T-cell (primary cell): ENCODE data around the gene TNRC6B. TPM values are rescaled to one million over a fixed set of nuclear protein-coding genes. Genes with fewer than 3 reads are reported as not detected.

Experiments
- ATAC-seq, 4 experiments: fragments of 200-7000 bp in 3 of 4; fragments of 150-1000 bp in 1 of 4; cut with Tn5 transposase; replicated peaks in 1 of 4; 1 replicate in 3 of 4; 2 replicates in 1 of 4; pipeline ENCODE4 v1.10.0; 2021; ENCODE audit warnings: moderate library complexity in 3 of 4, mild to moderate bottlenecking in 2 of 4, moderate number of reproducible peaks in 1 of 4
- CTCF ChIA-PET, 2 donors: fragments of 300-600 bp; sonication (Branson Sonifier 250); formaldehyde crosslinking; loops; one replicate each; lab custom pipeline; 2022; ENCODE audit warnings: antibody characterized with exemption in 2 of 2; lab: Charles Lee
- POLR2A ChIA-PET, 2 donors: fragments of 300-600 bp; sonication (Branson Sonifier 250); formaldehyde crosslinking; loops; one replicate each; lab custom pipeline; 2022; ENCODE audit warnings: antibody characterized with exemption in 2 of 2; lab: Charles Lee
- DNase-seq, 35 experiments: peaks; one replicate each; pipeline versions ENCODE4 v3.0.0 to v3.0.0-alpha.2; 2013 to 2023
- H3K27ac ChIP-seq: one replicate; pipeline ENCODE4 v1.5.1; 2013; ENCODE audit warnings: low read length
- H3K27me3 ChIP-seq, 2 experiments: replicated peaks in 1 of 2; 1 replicate in 1 of 2; 2 replicates in 1 of 2; pipeline versions ENCODE4 v1.6.1 to v1.7.0; 2013; ENCODE audit warnings: low read length in 1 of 2, mixed read lengths in 1 of 2; ENCODE audit not compliant: control insufficient read depth in 2 of 2, insufficient read depth in 2 of 2; ENCODE audit errors: extremely low read depth in 1 of 2
- H3K36me3 ChIP-seq, 2 donors: 1 replicate in 1 of 2; 2 replicates in 1 of 2; pipeline versions ENCODE4 v1.6.1 to v1.7.0; 2013; ENCODE audit warnings: low read length in 1 of 2; ENCODE audit not compliant: control insufficient read depth in 2 of 2, insufficient read depth in 1 of 2; ENCODE audit errors: extremely low read depth in 1 of 2
- H3K4me1 ChIP-seq, 2 experiments: 1 replicate in 1 of 2; 2 replicates in 1 of 2; pipeline versions ENCODE4 v1.6.1 to v1.7.0; 2013; ENCODE audit warnings: low read length in 2 of 2, mixed read lengths in 1 of 2; ENCODE audit not compliant: insufficient read depth in 2 of 2, control insufficient read depth in 1 of 2; ENCODE audit errors: extremely low read depth in 1 of 2
- H3K4me3 ChIP-seq, 2 donors: 1 replicate in 1 of 2; 2 replicates in 1 of 2; pipeline versions ENCODE4 v1.5.1 to v1.7.0; 2013; ENCODE audit warnings: mild to moderate bottlenecking in 2 of 2, low read length in 1 of 2, moderate library complexity in 1 of 2; ENCODE audit not compliant: control insufficient read depth in 1 of 2; ENCODE audit errors: extremely low read depth in 1 of 2
- H3K9me3 ChIP-seq: 2 replicates; pipeline ENCODE4 v1.7.0; 2013
- H3K27ac Mint-ChIP-seq, 2 donors: one replicate each; pipeline ENCODE4 v1.8.0; 2020 to 2021; ENCODE audit warnings: mild to moderate bottlenecking in 2 of 2, mixed read lengths in 2 of 2
- H3K27me3 Mint-ChIP-seq, 2 donors: one replicate each; pipeline ENCODE4 v1.8.0; 2021 to 2022; ENCODE audit warnings: mixed read lengths in 2 of 2
- H3K36me3 Mint-ChIP-seq: one replicate; pipeline ENCODE4 v1.8.0; 2021; ENCODE audit warnings: mixed read lengths
- H3K4me1 Mint-ChIP-seq, 3 donors: one replicate each; pipeline ENCODE4 v1.8.0; 2020 to 2022; ENCODE audit warnings: mixed read lengths in 3 of 3, mild to moderate bottlenecking in 1 of 3
- H3K4me3 Mint-ChIP-seq, 3 donors: one replicate each; pipeline ENCODE4 v1.8.0; 2020 to 2022; ENCODE audit warnings: mild to moderate bottlenecking in 3 of 3, mixed read lengths in 3 of 3, moderate library complexity in 3 of 3
- H3K9me3 Mint-ChIP-seq, 3 donors: one replicate each; pipeline ENCODE4 v1.8.0; 2020 to 2022; ENCODE audit warnings: mixed read lengths in 3 of 3
- WGBS: methylation state at CpG from one replicate; pipeline ENCODE4 v1.1.5; 2013; ENCODE audit warnings: missing lambda C conversion rate; ENCODE audit not compliant: insufficient coverage; 5-methylcytosine and 5-hydroxymethylcytosine counted together
- total RNA-seq, 35 experiments: library from RNA in 6 of 35; stranded (reverse) in 6 of 35; fragments of 120-200 nt in 1 of 35; gene quantifications; one replicate each; pipeline versions ENCODE4 v1.2.1 to v1.2.4 and lab custom pipeline; 2013 to 2026

Gene TNRC6B
- total RNA-seq, 5 donors from 2014 or later (not counting 1 experiment from before 2014, with no cell fraction given): 122 to 173 (median 143) TPM

- Histone ChIP-seq H3K27ac (peak overlapping the region; percentile 87), H3K36me3 (peaks cover 0 to 39% of the 10 kb centered on the region in 2 donors), H3K4me3 (no peak overlapping the region), H3K9me3 (no peaks in the 10 kb centered on the region), H3K27me3 (no peaks in the 10 kb centered on the region), H3K4me1 (peaks cover 49 to 66% of the 10 kb centered on the region in 2 experiments)
- Mint-ChIP-seq H3K9me3 (no peaks in the 10 kb centered on the region), H3K4me1 (peaks cover 88 to 96% (median 89%) of the 10 kb centered on the region in 3 donors), H3K27ac (peak overlapping the region; percentile 90 to 93), H3K36me3 (peaks cover 44% of the 10 kb centered on the region), H3K27me3 (no peaks in the 10 kb centered on the region), H3K4me3 (peak overlapping the region; percentile 68 to 74 (median 72))
- POLR2A ChIA-PET: interaction anchor here in 1 of 2 donors (0.6 to 1.0 kb wide), 3 partner anchors 11 to 153 kb away, joined by 3 read pairs; no protein-coding TSS in a partner anchor
- DNase-seq (peak; percentile 39 to 91 (median 71)), ATAC-seq (peak; percentile 78 to 87 (median 84))
- 0% methylated on average over 3 of the region's 19 CpGs for WGBS
- CTCF ChIA-PET: interaction anchor here in 1 of 2 donors (0.6 to 4.0 kb wide), 3 partner anchors 11 to 183 kb away, joined by 3 to 24 read pairs (median 7); no protein-coding TSS in a partner anchor
These were observed 147.0 kb downstream of the TNRC6B start for GRCh38 chr22:40324468-40325305.

- H3K36me3 ChIP-seq: peaks cover 0 to 35% of the 10 kb centered on the region in 2 donors
- ATAC-seq: peak; percentile 50 to 61 (median 54)
- peaks cover 47% of the 10 kb centered on the region for H3K36me3 Mint-ChIP-seq
These were observed 147.6 kb downstream of the TNRC6B start for GRCh38 chr22:40325315-40325714.

GRCh38 chr22:40326905-40327735, 149.4 kb downstream of the TNRC6B start:
- ChIA-PET POLR2A (interaction anchor here (0.6 to 1.2 kb wide), 5 partner anchors 8 to 624 kb away, joined by 3 to 6 read pairs (median 4); partner anchors contain the start of gene RBX1 (in 1 of the 2)), CTCF (interaction anchor here in 1 of 2 donors (0.6 to 4.0 kb wide), 5 partner anchors 19 to 133 kb away, joined by 3 to 24 read pairs (median 3); no protein-coding TSS in a partner anchor)
- Histone ChIP-seq H3K27ac (peak overlapping the region; percentile 87), H3K9me3 (no peaks in the 10 kb centered on the region), H3K27me3 (no peaks in the 10 kb centered on the region), H3K4me1 (peaks cover 62 to 81% of the 10 kb centered on the region in 2 experiments), H3K4me3 (no peak overlapping the region), H3K36me3 (peaks cover 0 to 17% of the 10 kb centered on the region in 2 donors)
- peak overlapping the region; percentile 90 to 93 for H3K27ac Mint-ChIP-seq
- peaks cover 95 to 99% (median 97%) of the 10 kb centered on the region in 3 donors for H3K4me1 Mint-ChIP-seq
- peak overlapping the region in 2 of 3 donors; percentile 9 to 62 for H3K4me3 Mint-ChIP-seq
- H3K9me3 Mint-ChIP-seq: no peaks in the 10 kb centered on the region
- no peaks in the 10 kb centered on the region for H3K27me3 Mint-ChIP-seq
- peaks cover 29% of the 10 kb centered on the region for H3K36me3 Mint-ChIP-seq
- DNase-seq: peak in 10 of 35 experiments; percentile 7 to 60 (median 26)
- peak in 1 of 4 experiments; percentile 4 for ATAC-seq
- 40% methylated on average over 1 of the region's 10 CpGs for WGBS

More at GRCh38 chr22:40325315-40325714, 147.6 kb downstream of the TNRC6B start:
- Mint-ChIP-seq H3K4me3 (peak overlapping the region; percentile 68 to 74 (median 72)), H3K27me3 (no peaks in the 10 kb centered on the region), H3K9me3 (no peaks in the 10 kb centered on the region), H3K4me1 (peaks cover 93 to 96% (median 95%) of the 10 kb centered on the region in 3 donors), H3K27ac (peak overlapping the region; percentile 90 to 93)
- POLR2A ChIA-PET: interaction anchor here in 1 of 2 donors (0.6 kb wide), 1 partner anchor 26 kb away, joined by 4 read pairs; no protein-coding TSS in a partner anchor
- no peaks in the 10 kb centered on the region for H3K27me3 ChIP-seq
- H3K27ac ChIP-seq: peak overlapping the region; percentile 87
- WGBS: 46% methylated on average over 4 of the region's 6 CpGs
- DNase-seq: peak in 32 of 35 experiments; percentile 21 to 80 (median 55)
- no peak overlapping the region for H3K4me3 ChIP-seq
- no peaks in the 10 kb centered on the region for H3K9me3 ChIP-seq
- CTCF ChIA-PET: interaction anchor here in 1 of 2 donors (0.6 to 4.0 kb wide), 2 partner anchors 23 to 183 kb away, joined by 3 to 24 read pairs; no protein-coding TSS in a partner anchor
- peaks cover 52 to 71% of the 10 kb centered on the region in 2 experiments for H3K4me1 ChIP-seq

GRCh38 chr22:40328546-40329456, 151.1 kb downstream of the TNRC6B start:
- H3K4me1 Mint-ChIP-seq: peaks cover 97 to 99% (median 97%) of the 10 kb centered on the region in 3 donors
- peaks cover 65 to 87% of the 10 kb centered on the region in 2 experiments for H3K4me1 ChIP-seq
- ATAC-seq (no peak), DNase-seq (no peak)
- no peaks in the 10 kb centered on the region for H3K27me3 Mint-ChIP-seq
- H3K9me3 Mint-ChIP-seq: no peaks in the 10 kb centered on the region
- peak overlapping the region; percentile 7 for H3K27ac ChIP-seq
- H3K36me3 Mint-ChIP-seq: peaks cover 25% of the 10 kb centered on the region
- H3K4me3 ChIP-seq: no peak overlapping the region
- peaks cover 0 to 5% of the 10 kb centered on the region in 2 donors for H3K36me3 ChIP-seq
- ChIA-PET POLR2A (interaction anchor here (0.6 to 1.2 kb wide), 3 partner anchors 12 to 165 kb away, joined by 3 read pairs; no protein-coding TSS in a partner anchor), CTCF (no interaction called here)
- no peaks in the 10 kb centered on the region for H3K27me3 ChIP-seq
- peak overlapping the region; percentile 90 to 93 for H3K27ac Mint-ChIP-seq
- no peaks in the 10 kb centered on the region for H3K9me3 ChIP-seq
- 80% methylated on average over 1 of the region's 9 CpGs for WGBS
- peak overlapping the region in 1 of 3 donors; percentile 62 for H3K4me3 Mint-ChIP-seq

- peaks cover 25% of the 10 kb centered on the region for H3K36me3 Mint-ChIP-seq
- CTCF ChIA-PET: interaction anchor here in 1 of 2 donors (0.7 kb wide), 1 partner anchor 9 kb away, joined by 3 read pairs; no protein-coding TSS in a partner anchor
- no peaks in the 10 kb centered on the region for H3K9me3 ChIP-seq
- POLR2A ChIA-PET: interaction anchor here (0.6 to 1.2 kb wide), 3 partner anchors 12 to 164 kb away, joined by 3 read pairs; no protein-coding TSS in a partner anchor
- peak overlapping the region; percentile 16 for H3K27ac ChIP-seq
- H3K4me3 ChIP-seq: peak overlapping the region in 1 of 2 donors; percentile 15
- H3K9me3 Mint-ChIP-seq: no peaks in the 10 kb centered on the region
- peaks cover 97 to 99% (median 97%) of the 10 kb centered on the region in 3 donors for H3K4me1 Mint-ChIP-seq
- H3K4me3 Mint-ChIP-seq: peak overlapping the region in 1 of 3 donors; percentile 58
- ATAC-seq (no peak), DNase-seq (no peak)
- peak overlapping the region; percentile 90 to 93 for H3K27ac Mint-ChIP-seq
- no peaks in the 10 kb centered on the region for H3K27me3 Mint-ChIP-seq
- H3K36me3 ChIP-seq: peaks cover 0 to 5% of the 10 kb centered on the region in 2 donors
- 90% methylated on average over 4 of the region's 9 CpGs for WGBS
- H3K27me3 ChIP-seq: no peaks in the 10 kb centered on the region
- peaks cover 66 to 88% of the 10 kb centered on the region in 2 experiments for H3K4me1 ChIP-seq
These were observed 151.7 kb downstream of the TNRC6B start for GRCh38 chr22:40329466-40329865.
